H9 (cell line): Measurements from ENCODE around the gene MLC1. TPM values are rescaled to one million over a fixed set of nuclear protein-coding genes. Genes with fewer than 3 reads are reported as not detected.

ENCODE experiments used
- DNase-seq: peaks from one replicate; pipeline ENCODE4 v3.0.0-alpha.2; 2017
- H2AFZ ChIP-seq: one replicate; pipeline ENCODE4 v1.6.1; 2013; ENCODE audit warnings: mild to moderate bottlenecking, low read length, control low read depth, moderate library complexity
- H2AK5ac ChIP-seq: 2 replicates; pipeline ENCODE4 v1.6.1; 2013; ENCODE audit warnings: low read length, control low read depth, mixed read lengths; ENCODE audit not compliant: insufficient read length
- H2BK120ac ChIP-seq: one replicate; pipeline ENCODE4 v1.6.1; 2013; ENCODE audit warnings: low read depth, mild to moderate bottlenecking, low read length, control low read depth, inconsistent platforms; ENCODE audit not compliant: poor library complexity, severe bottlenecking
- H2BK12ac ChIP-seq: 2 replicates; pipeline ENCODE4 v1.6.1; 2013; ENCODE audit warnings: low read length, control low read depth, mixed read lengths, low read depth; ENCODE audit not compliant: insufficient read length
- H2BK15ac ChIP-seq: 2 replicates; pipeline ENCODE4 v1.6.1; 2013; ENCODE audit warnings: low read depth, low read length, control low read depth
- H2BK20ac ChIP-seq: one replicate; pipeline ENCODE4 v1.6.1; 2013; ENCODE audit warnings: low read depth, mild to moderate bottlenecking, low read length, control low read depth, inconsistent platforms; ENCODE audit not compliant: poor library complexity, severe bottlenecking
- H2BK5ac ChIP-seq: 2 replicates; pipeline ENCODE4 v1.6.1; 2013; ENCODE audit warnings: low read length, control low read depth, mixed read lengths; ENCODE audit not compliant: insufficient read length
- H3K14ac ChIP-seq: 2 replicates; pipeline ENCODE4 v1.6.1; 2013; ENCODE audit warnings: low read length, control low read depth; ENCODE audit not compliant: insufficient read depth
- H3K18ac ChIP-seq: 2 replicates; pipeline ENCODE4 v1.6.1; 2013; ENCODE audit warnings: low read depth, mild to moderate bottlenecking, mixed read lengths, low read length, control low read depth; ENCODE audit not compliant: insufficient read length
- H3K23ac ChIP-seq: 2 replicates; pipeline ENCODE4 v1.6.1; 2013; ENCODE audit warnings: low read length, control low read depth, mixed read lengths, low read depth; ENCODE audit not compliant: insufficient read length
- H3K23me2 ChIP-seq: 2 replicates; pipeline ENCODE4 v1.6.1; 2013; ENCODE audit warnings: low read depth, mild to moderate bottlenecking, mixed read lengths, low read length, control low read depth; ENCODE audit not compliant: insufficient read length, poor library complexity, severe bottlenecking
- H3K27ac ChIP-seq: 2 replicates; pipeline ENCODE4 v1.5.1; 2013; ENCODE audit warnings: low read length, control low read depth, mixed read lengths, low read depth; ENCODE audit not compliant: insufficient read length
- H3K27me3 ChIP-seq: 2 replicates; pipeline ENCODE4 v1.6.1; 2013; ENCODE audit warnings: low read length, control low read depth, inconsistent platforms; ENCODE audit not compliant: insufficient read depth
- H3K4ac ChIP-seq: 2 replicates; pipeline ENCODE4 v1.6.1; 2013; ENCODE audit warnings: low read depth, mild to moderate bottlenecking, control low read depth, inconsistent platforms, low read length, moderate library complexity
- H3K4me1 ChIP-seq: 2 replicates; pipeline ENCODE4 v1.6.1; 2013; ENCODE audit warnings: low read length, control low read depth, inconsistent platforms; ENCODE audit not compliant: insufficient read depth
- H3K4me2 ChIP-seq: 2 replicates; pipeline ENCODE4 v1.6.1; 2013; ENCODE audit warnings: low read length, control low read depth, mixed read lengths; ENCODE audit not compliant: insufficient read length, insufficient read depth
- H3K56ac ChIP-seq: 2 replicates; pipeline ENCODE4 v1.6.1; 2013; ENCODE audit warnings: low read depth, mild to moderate bottlenecking, mixed read lengths, low read length, control low read depth; ENCODE audit not compliant: insufficient read length
- H3K79me1 ChIP-seq: 2 replicates; pipeline ENCODE4 v1.6.1; 2013; ENCODE audit warnings: low read depth, mild to moderate bottlenecking, moderate library complexity, low read length, control low read depth, inconsistent platforms; ENCODE audit not compliant: insufficient read depth, poor library complexity, severe bottlenecking
- H3K79me2 ChIP-seq: 2 replicates; pipeline ENCODE4 v1.6.1; 2013; ENCODE audit warnings: low read length, control low read depth, inconsistent platforms; ENCODE audit not compliant: insufficient read depth
- H3K9ac ChIP-seq: 2 replicates; pipeline ENCODE4 v1.6.1; 2013; ENCODE audit warnings: low read length, control low read depth, mixed read lengths; ENCODE audit not compliant: insufficient read length; ENCODE audit errors: extremely low read depth
- H3K9me3 ChIP-seq: one replicate; pipeline ENCODE4 v1.6.1; 2013; ENCODE audit warnings: low read depth, low read length, inconsistent platforms; ENCODE audit not compliant: control insufficient read depth
- H3T11ph ChIP-seq: one replicate; pipeline ENCODE4 v1.6.1; 2013; ENCODE audit warnings: mild to moderate bottlenecking, low read length, control low read depth, inconsistent platforms
- H4K20me1 ChIP-seq: one replicate; pipeline ENCODE4 v1.6.1; 2013; ENCODE audit not compliant: control insufficient read depth, insufficient read length, insufficient read depth
- H4K5ac ChIP-seq: 2 replicates; pipeline ENCODE4 v1.6.1; 2013; ENCODE audit warnings: low read depth, mild to moderate bottlenecking, mixed read lengths, low read length, control low read depth; ENCODE audit not compliant: insufficient read length
- H4K8ac ChIP-seq: replicated peaks from 2 replicates; pipeline ENCODE4 v1.6.1; 2013; ENCODE audit warnings: low read length, control low read depth, mixed read lengths, low read depth; ENCODE audit not compliant: insufficient read length
- H4K91ac ChIP-seq: 2 replicates; pipeline ENCODE4 v1.6.1; 2013; ENCODE audit warnings: low read depth, mild to moderate bottlenecking, moderate library complexity, mixed read lengths, low read length, control low read depth; ENCODE audit not compliant: insufficient read length
- H3K27ac Mint-ChIP-seq, 3 experiments: 2 replicates in 2 of 3; 3 replicates in 1 of 3; pipeline ENCODE4 v1.8.0; 2020 to 2021; ENCODE audit warnings: mixed read lengths in 3 of 3, mild to moderate bottlenecking in 1 of 3, moderate library complexity in 1 of 3
- H3K27me3 Mint-ChIP-seq: 2 replicates; pipeline ENCODE4 v1.8.0; 2021; ENCODE audit warnings: low read depth, mild to moderate bottlenecking, moderate library complexity, mixed read lengths
- H3K36me3 Mint-ChIP-seq, 3 experiments: 2 replicates in 2 of 3; 3 replicates in 1 of 3; pipeline ENCODE4 v1.8.0; 2020 to 2021; ENCODE audit warnings: low read depth in 3 of 3, mixed read lengths in 3 of 3; ENCODE audit not compliant: insufficient read depth in 1 of 3
- H3K4me1 Mint-ChIP-seq, 2 experiments: 2 replicates each; pipeline ENCODE4 v1.8.0; 2020; ENCODE audit warnings: mixed read lengths in 2 of 2
- H3K4me3 Mint-ChIP-seq, 2 experiments: 2 replicates in 1 of 2; 3 replicates in 1 of 2; pipeline ENCODE4 v1.8.0; 2020 to 2021; ENCODE audit warnings: mild to moderate bottlenecking in 2 of 2, mixed read lengths in 2 of 2, moderate library complexity in 1 of 2
- H3K9me3 Mint-ChIP-seq, 2 experiments: 2 replicates in 1 of 2; 3 replicates in 1 of 2; pipeline ENCODE4 v1.8.0; 2020; ENCODE audit warnings: mild to moderate bottlenecking in 2 of 2, mixed read lengths in 2 of 2, moderate library complexity in 1 of 2
- WGBS: extraction: QIAGEN DNeasy Blood & Tissue Kit; methylation state at CpG from one replicate; pipeline ENCODE4 v1.1.7; 2013; ENCODE audit warnings: missing lambda C conversion rate, low lambda C conversion rate, mixed read lengths; ENCODE audit not compliant: insufficient read length; ENCODE audit errors: extremely low coverage; 5-methylcytosine and 5-hydroxymethylcytosine counted together
- total RNA-seq: library from RNA; stranded (reverse); gene quantifications from 2 replicates; pipeline ENCODE4 v1.2.1, GENCODE V29; 2021
- TF ChIP-seq, protein P1 (sequence below): fragments of 200-600 bp; sonication (generic); conservative IDR thresholded peaks from 3 replicates; pipeline ENCODE4 v1.8.0; 2021; ENCODE audit warnings: antibody characterized with exemption, mild to moderate bottlenecking

MLC1 gene
- total RNA-seq, 1 experiment from 2014 or later = not detected

DNA sequence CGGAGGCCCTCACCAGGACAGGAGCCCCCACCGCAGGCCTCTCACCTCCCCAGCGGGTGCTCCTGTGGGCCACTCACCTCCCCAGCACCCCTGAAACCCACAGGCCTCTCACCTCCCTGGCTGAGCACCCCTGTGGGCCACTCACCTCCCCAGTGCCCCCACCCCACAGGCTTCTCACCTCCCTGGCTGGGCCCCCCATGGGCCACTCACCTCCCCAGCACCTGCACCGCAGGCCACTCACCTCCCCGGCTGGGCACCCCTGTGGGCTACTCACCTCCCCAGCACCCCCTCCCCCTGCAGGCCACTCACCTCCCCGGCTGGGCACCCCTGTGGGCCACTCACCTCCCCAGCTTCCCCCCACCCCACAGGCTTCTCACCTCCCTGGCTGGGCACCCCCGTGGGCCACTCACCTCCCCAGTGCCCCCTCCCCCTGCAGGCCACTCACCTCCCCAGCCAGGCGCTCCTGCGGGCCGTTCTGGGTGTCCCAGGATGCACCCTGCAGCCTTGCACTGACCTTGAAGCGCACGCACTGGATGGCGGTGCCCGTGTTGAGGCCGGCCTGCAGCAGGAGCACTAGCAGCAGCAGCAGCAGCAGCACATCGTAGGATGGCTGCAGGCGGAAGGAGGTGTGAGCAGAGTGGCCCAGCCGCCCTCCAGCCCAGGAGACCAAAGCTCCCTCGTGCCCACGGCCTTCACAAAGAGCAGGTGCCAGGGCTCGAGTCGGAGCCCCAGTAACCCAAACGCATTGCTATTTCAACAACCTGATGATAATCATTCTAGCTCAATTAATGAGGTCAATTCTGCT, 21.4 kb downstream of the MLC1 start:
- Histone ChIP-seq H3K27ac (no peak overlapping the region), H3K79me2 (no peaks in the 10 kb centered on the region), H4K20me1 (no peaks in the 10 kb centered on the region), H4K5ac (no peak overlapping the region), H3K9me3 (no peaks in the 10 kb centered on the region), H2AK5ac (no peak overlapping the region), H4K8ac (no peak overlapping the region), H3T11ph (no peak overlapping the region), H3K27me3 (no peaks in the 10 kb centered on the region), H3K4me1 (no peaks in the 10 kb centered on the region; the same call in 1 of the 2 replicates), H2BK120ac (no peak overlapping the region), H2BK12ac (no peak overlapping the region), H2BK15ac (no peak overlapping the region), H2AFZ (no peak overlapping the region), H3K18ac (no peak overlapping the region), H2BK5ac (no peak overlapping the region), H3K23me2 (peaks cover 8% of the 10 kb centered on the region), H3K4me2 (no peak overlapping the region), H2BK20ac (no peak overlapping the region), H3K14ac (no peak overlapping the region), H3K4ac (no peak overlapping the region), H4K91ac (no peak overlapping the region), H3K9ac (no peak overlapping the region), H3K56ac (no peak overlapping the region), H3K23ac (no peak overlapping the region), H3K79me1 (no peaks in the 10 kb centered on the region)
- H3K27ac Mint-ChIP-seq = no peak overlapping the region
- DNase-seq = no peak
- H3K4me1 Mint-ChIP-seq = peaks cover 9 to 12% of the 10 kb centered on the region in 2 experiments
- TF ChIP-seq, protein P1, sequence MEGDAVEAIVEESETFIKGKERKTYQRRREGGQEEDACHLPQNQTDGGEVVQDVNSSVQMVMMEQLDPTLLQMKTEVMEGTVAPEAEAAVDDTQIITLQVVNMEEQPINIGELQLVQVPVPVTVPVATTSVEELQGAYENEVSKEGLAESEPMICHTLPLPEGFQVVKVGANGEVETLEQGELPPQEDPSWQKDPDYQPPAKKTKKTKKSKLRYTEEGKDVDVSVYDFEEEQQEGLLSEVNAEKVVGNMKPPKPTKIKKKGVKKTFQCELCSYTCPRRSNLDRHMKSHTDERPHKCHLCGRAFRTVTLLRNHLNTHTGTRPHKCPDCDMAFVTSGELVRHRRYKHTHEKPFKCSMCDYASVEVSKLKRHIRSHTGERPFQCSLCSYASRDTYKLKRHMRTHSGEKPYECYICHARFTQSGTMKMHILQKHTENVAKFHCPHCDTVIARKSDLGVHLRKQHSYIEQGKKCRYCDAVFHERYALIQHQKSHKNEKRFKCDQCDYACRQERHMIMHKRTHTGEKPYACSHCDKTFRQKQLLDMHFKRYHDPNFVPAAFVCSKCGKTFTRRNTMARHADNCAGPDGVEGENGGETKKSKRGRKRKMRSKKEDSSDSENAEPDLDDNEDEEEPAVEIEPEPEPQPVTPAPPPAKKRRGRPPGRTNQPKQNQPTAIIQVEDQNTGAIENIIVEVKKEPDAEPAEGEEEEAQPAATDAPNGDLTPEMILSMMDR = no peak
- WGBS = no CpG with 5 or more reads among the region's 23 CpGs
- no peaks in the 10 kb centered on the region for H3K36me3 Mint-ChIP-seq
- H3K4me3 Mint-ChIP-seq = no peak overlapping the region
- peaks cover 18% of the 10 kb centered on the region for H3K27me3 Mint-ChIP-seq
- peaks cover 0 to 4% of the 10 kb centered on the region in 2 experiments; a peak in 1 of 5 replicates for H3K9me3 Mint-ChIP-seq
